Left lung (tissue), 10 donors: ENCODE measurements around the gene AP4S1. TPM values are rescaled to one million over a fixed set of nuclear protein-coding genes. Genes with fewer than 3 reads are reported as not detected.
"Not testable (repeated sequence)": the region's sequence is repeated elsewhere in the genome, so short reads cannot be mapped to it uniquely, and the experiment has no call there.

Experiments
- ATAC-seq: fragments of 200-7000 bp; cut with Tn5 transposase; one replicate; pipeline ENCODE4 v1.9.1; 2020; ENCODE audit warnings: moderate library complexity
- DNase-seq, 4 donors: peaks; one replicate each; pipeline ENCODE4 v3.0.0-alpha.2; 2013 to 2020
- H3K27ac ChIP-seq, 2 donors: fragments of 200-600 bp; sonication (generic) in 1 of 2; one replicate each; pipeline versions ENCODE4 v1.5.0 to v1.8.0; 2020 to 2021
- H3K27me3 ChIP-seq, 2 donors: fragments of 200-600 bp; sonication (generic) in 1 of 2; one replicate each; pipeline versions ENCODE4 v1.5.0 to v1.8.0; 2020 to 2021
- H3K36me3 ChIP-seq, 2 donors: fragments of 200-600 bp; sonication (generic) in 1 of 2; one replicate each; pipeline versions ENCODE4 v1.5.0 to v1.8.0; 2020 to 2021
- H3K4me1 ChIP-seq, 2 donors: fragments of 200-600 bp; one replicate each; pipeline ENCODE4 v1.8.0; 2021
- H3K4me3 ChIP-seq, 2 donors: fragments of 200-600 bp; sonication (generic) in 1 of 2; one replicate each; pipeline versions ENCODE4 v1.5.0 to v1.8.0; 2020 to 2021; ENCODE audit warnings: mild to moderate bottlenecking in 1 of 2
- H3K9me3 ChIP-seq, 2 donors: fragments of 200-600 bp; sonication (generic) in 1 of 2; one replicate each; pipeline versions ENCODE4 v1.5.0 to v1.8.0; 2020 to 2021
- CTCF ChIP-seq, 2 donors: fragments of 200-600 bp; sonication (generic) in 1 of 2; IDR thresholded peaks; one replicate each; pipeline versions ENCODE4 v1.5.0 to v1.8.0; 2021; ENCODE audit warnings: antibody characterized with exemption in 2 of 2
- intact Hi-C, 2 donors: fragments of 100-400 bp; cut with DNase I; formaldehyde crosslinking; loops; one replicate each; pipeline versions ENCODE4 v1.11.2 to v1.14.2; 2022
- polyA plus RNA-seq, 6 donors: library from polyadenylated mRNA; unstranded; fragments of 120-200 nt; gene quantifications; one replicate each; pipeline ENCODE4 v1.2.1, GENCODE V29; 2013; ENCODE audit not compliant: insufficient read length in 6 of 6
- total RNA-seq, 2 donors: library from RNA; stranded (reverse); fragmentation: NEBNext Ultra II Directional; extraction: Animal tissue kit (Norgen Biotek cat#: 25700); gene quantifications; one replicate each; pipeline ENCODE4 v1.2.1, GENCODE V29; 2021
- donor health status: DM: no; HTN: yes; CAD: no.
- donor health status: DM: no; HTN: no; CAD: no.

The AP4S1 gene
- total and polyA plus RNA-seq, 8 donors, result 6.9 to 25.0 (median 19.6) TPM

- intact Hi-C loops, result no loop called here
- no peak for TF ChIP-seq CTCF (IDR thresholded peaks at IDR 0.05)
Measured at GRCh38 chr14:31045501-31046080, 20.1 kb downstream of the AP4S1 start.

GRCh38 chr14:31047503-31047902 lies 22.1 kb downstream of the AP4S1 start:
- H3K27ac ChIP-seq, result no peak overlapping the region
- TF ChIP-seq CTCF (IDR thresholded peaks at IDR 0.05), result no peak
- no peak for ATAC-seq
- no peaks in the 10 kb centered on the region for H3K4me1 ChIP-seq
- no peaks in the 10 kb centered on the region for H3K27me3 ChIP-seq
- H3K4me3 ChIP-seq, result no peak overlapping the region
- intact Hi-C loops, result no loop called here
- no peak for DNase-seq
- H3K9me3 ChIP-seq, result no peaks in the 10 kb centered on the region
- H3K36me3 ChIP-seq, result no peaks in the 10 kb centered on the region

More at GRCh38 chr14:31045501-31046080, 20.1 kb downstream of the AP4S1 start:
- Histone ChIP-seq H3K4me1 (no peaks in the 10 kb centered on the region), H3K27ac (no peak overlapping the region), H3K36me3 (no peaks in the 10 kb centered on the region), H3K27me3 (no peaks in the 10 kb centered on the region), H3K9me3 (no peaks in the 10 kb centered on the region), H3K4me3 (no peak overlapping the region)
- ATAC-seq, result no peak
- DNase-seq, result no peak

- no peak for TF ChIP-seq CTCF (IDR thresholded peaks at IDR 0.05)
- Histone ChIP-seq H3K4me1 (no peaks in the 10 kb centered on the region), H3K27me3 (no peaks in the 10 kb centered on the region), H3K4me3 (no peak overlapping the region), H3K27ac (no peak overlapping the region), H3K9me3 (no peaks in the 10 kb centered on the region), H3K36me3 (no peaks in the 10 kb centered on the region)
- ATAC-seq (no peak), DNase-seq (no peak)
- intact Hi-C loops, result no loop called here
Measured at GRCh38 chr14:31051023-31051422, 25.6 kb downstream of the AP4S1 start.

- intact Hi-C loops, result no loop called here
- H3K36me3 ChIP-seq, result no peaks in the 10 kb centered on the region
- H3K27me3 ChIP-seq, result no peaks in the 10 kb centered on the region
- no peak for ATAC-seq
- no peak overlapping the region for H3K27ac ChIP-seq
- DNase-seq, result no peak
- H3K9me3 ChIP-seq, result no peaks in the 10 kb centered on the region
- no peaks in the 10 kb centered on the region for H3K4me1 ChIP-seq
- TF ChIP-seq CTCF (IDR thresholded peaks at IDR 0.05), result no peak
- no peak overlapping the region for H3K4me3 ChIP-seq
Measured at GRCh38 chr14:31051511-31051910, 26.1 kb downstream of the AP4S1 start.

GRCh38 chr14:31052905-31053586 lies 27.6 kb downstream of the AP4S1 start:
- ATAC-seq, result peak; percentile 10
- H3K27ac ChIP-seq, H3K4me3 ChIP-seq, DNase-seq, intact Hi-C loops, H3K36me3 ChIP-seq, H3K27me3 ChIP-seq, H3K4me1 ChIP-seq, H3K9me3 ChIP-seq: not testable (repeated sequence)
